GM19328 (cell line): Measurements from ENCODE around the gene ARHGAP8.

Experiments used
- ATAC-seq: cut with Tn5 transposase; IDR thresholded peaks from one replicate; pipeline ENCODE4 v1.9.1; 2021; ENCODE audit warnings: mild to moderate bottlenecking, moderate library complexity; ENCODE audit not compliant: unreplicated experiment

Gene ARHGAP8

DNA sequence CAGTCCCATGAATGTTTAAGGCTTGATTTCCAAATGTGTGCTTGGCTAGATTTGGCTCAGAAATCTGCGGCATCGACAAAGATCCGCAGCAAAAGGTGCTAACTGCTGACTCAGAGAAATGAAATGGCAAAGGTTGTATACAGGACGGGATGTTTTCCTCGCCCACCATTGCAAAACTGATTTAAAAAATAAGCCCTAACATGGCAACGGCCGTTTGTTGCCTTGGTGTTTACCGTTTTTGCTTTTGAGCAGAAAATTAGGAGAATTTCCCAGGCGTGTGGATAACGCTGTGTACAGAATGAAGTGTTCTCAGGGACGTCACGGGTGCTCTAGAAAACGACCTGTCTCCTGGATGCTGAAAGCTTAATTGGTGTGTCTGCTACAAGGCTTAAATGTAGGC, 70.2 kb downstream of the ARHGAP8 start:
- ATAC-seq, result no peak

DNA sequence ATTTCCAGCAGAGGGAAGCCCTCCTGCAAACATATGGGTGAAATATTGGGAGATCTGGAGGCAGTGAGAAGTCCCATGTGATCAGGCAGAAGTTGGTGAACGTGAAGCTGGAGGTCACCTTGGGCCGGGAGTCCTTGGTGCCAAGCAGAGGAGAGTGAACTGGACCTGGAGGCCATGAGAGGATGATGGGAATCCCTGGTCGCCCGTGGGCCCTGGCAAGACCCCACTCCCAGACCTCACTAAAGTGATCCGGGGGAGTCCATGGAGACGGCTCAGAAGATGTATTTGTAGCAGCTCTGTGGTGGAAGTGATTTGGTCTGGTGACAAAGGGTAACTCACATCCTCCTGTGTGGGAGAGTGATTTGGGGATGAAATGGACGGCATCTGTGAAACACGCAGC, 71.0 kb downstream of the ARHGAP8 start:
- no peak for ATAC-seq

DNA sequence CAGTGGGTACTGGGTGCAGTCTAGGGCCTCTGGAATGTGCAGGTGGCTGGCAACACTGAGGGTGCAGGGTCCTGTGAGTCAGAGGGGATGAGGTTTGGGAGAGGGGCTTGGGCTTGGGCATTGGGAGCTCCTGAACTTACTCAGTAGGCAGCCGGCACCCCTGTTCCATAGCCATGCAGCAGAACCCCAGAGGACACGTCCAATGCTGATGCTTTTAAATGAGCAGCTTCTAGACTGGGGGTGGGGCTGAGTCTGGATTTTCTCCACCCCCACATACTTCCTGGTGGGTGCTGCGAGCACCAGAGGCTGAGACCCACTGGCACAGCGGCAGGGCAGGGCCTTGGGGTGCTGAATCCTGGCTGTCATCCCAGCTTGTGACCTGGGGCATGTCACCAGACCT, 71.4 kb downstream of the ARHGAP8 start:
- no peak for ATAC-seq

DNA sequence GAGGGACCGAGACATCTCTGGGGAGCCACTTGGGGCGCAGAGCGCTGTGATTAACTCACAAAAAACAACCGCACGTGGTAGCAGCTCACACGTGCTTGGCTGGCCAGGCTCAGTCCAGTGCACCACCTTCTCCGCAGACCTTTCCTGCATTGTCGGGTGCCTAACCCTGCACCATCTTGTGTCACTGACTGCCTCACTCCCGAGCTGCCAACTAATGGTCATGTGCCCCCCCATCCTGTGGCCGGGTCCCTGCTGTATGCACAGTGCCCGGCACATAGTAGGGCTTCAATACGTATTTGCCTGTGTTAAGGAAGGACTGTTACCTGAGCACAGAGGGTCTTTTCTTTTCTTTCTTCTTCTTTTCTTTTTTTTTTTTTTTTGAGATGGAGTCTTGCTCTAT, 71.9 kb downstream of the ARHGAP8 start:
- no peak for ATAC-seq

DNA sequence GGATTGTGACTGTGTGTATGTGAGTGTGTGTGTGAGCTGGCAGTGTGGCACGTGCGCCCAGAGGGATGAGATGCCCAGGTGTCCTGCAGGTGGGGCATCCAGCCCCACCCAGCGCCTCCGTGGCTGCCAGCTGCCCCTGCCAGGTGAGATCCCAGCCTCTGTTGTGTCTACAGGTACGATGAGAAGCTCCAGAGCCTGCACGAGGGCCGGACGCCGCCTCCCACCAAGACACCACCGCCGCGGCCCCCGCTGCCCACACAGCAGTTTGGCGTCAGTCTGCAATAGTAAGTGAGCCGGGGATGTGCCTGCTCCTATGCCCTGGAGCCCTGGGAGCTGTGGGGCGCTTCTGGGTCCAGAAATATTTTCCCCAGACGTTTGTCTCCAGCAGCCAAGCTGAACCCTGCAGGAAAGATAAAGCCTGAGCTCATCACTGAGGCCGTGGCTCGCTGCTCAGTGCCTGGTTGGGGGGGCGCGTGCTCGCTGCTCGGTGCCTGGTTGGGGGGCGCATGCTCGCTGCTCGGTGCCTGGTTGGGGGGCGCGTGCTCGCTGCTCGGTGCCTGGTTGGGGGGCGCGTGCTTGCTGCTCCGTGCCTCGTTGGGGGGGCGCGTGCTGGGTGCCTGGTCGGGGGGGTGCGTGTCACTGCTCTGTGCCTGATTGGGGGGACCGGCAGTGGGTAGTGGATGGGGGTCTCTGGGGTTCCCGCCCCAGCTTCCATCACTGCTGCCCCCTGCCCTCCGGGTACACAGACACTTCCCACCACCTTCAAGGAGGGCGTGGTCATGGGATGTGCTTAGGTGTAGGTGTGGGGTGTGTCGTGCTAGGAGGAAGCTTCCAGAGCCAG, 73.2 kb downstream of the ARHGAP8 start:
- no peak for ATAC-seq

DNA sequence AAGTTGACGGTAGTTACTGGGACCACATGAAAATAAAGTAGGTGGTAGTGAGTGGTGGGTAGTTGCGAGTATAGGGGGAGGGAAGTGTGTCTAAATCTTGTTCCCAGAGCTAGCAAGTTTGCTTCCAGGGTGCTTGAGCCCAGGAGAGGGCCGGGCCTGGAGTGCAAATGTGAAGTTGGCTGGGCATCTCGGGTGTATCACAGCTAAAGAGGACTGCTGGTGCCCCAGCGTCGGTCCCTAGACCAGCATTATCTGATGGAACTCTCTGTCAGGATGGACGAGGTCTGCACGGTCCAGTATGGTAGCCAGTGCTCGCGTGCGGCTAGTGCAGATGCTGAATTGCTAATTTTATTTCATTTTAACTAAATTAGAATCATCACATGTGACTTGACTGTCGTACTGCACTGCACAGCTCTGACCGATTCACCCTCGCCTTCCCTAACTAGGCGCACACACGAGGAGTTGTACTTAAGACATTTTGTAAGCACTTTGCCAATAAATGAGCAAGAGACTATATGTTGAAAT, 75.4 kb downstream of the ARHGAP8 start:
- no peak for ATAC-seq

DNA sequence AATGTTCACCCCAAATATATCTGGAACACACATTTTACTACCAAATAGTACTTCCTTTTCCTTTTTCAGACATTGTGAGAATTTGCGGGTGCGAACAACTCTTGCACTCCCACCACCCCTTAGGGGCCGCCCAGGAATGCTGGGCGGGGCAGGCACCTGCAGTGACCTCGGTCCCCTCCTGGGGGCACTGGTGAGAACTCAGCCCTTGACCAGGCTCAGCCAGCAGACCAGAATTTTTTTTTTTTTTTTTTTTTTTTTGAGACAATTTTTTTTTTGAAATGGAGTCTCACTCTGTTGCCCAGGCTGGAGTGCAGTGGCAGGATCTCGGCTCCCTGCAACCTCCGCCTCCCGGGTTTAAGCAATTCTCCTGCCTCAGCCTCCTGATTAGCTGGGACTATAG, 75.8 kb downstream of the ARHGAP8 start:
- no peak for ATAC-seq

DNA sequence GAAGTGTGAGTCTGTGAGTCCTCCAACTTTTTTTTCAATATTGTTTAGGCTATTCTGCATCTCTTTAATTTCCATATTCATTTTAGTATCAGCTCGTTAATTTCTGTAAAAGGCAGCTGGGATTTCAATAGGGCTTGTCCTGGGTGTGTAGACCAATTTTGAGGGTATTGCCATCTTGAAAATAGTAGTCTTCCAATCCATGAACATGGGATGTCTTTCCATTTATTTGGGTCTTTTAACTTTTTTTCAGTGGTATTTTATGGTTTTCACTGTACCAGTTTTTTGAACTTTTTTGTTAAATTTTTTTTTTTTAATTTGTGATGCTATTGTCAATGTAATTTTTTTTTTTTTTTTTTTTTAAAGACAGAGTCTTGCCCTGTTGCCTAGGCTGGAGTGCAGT, 79.5 kb downstream of the ARHGAP8 start:
- no peak for ATAC-seq

DNA sequence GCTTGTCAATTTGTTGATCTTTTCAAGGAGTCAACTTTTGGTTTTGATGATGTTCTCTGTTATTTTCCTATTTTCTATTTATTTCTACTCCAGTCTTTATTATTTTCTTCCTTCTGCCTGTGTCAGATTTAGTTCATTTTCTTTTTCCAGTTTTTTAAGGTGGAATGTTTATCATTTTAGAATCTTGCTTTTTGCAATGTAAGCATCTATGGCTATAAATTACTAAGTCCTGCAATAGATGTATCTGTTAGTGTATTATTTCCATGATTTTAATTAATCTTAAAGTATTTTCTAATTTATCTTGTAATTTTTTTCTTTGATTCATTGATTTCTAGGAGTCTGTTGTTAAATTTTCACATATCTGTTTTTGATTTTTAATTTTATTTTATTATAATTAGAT, 81.7 kb downstream of the ARHGAP8 start:
- ATAC-seq, result no peak

DNA sequence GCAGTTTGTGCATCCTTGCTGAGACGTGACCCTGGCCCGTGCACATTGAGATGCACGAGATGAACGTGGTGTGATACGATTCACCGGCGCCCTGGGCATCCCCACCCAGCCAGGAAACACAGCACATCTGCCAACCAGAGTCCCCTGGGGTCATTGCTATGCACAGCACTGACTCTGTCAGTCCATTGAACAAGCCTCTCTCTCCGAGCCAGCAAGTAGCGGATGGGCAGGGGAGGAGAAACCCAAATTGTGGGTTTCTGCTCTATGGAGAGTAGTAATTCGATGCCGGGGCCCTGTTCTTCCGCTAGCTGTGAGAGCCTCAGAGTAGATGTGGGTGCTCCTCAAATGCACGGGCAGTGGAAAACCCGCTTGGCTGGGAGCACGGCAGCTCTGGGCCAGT, 85.1 kb downstream of the ARHGAP8 start:
- no peak for ATAC-seq

DNA sequence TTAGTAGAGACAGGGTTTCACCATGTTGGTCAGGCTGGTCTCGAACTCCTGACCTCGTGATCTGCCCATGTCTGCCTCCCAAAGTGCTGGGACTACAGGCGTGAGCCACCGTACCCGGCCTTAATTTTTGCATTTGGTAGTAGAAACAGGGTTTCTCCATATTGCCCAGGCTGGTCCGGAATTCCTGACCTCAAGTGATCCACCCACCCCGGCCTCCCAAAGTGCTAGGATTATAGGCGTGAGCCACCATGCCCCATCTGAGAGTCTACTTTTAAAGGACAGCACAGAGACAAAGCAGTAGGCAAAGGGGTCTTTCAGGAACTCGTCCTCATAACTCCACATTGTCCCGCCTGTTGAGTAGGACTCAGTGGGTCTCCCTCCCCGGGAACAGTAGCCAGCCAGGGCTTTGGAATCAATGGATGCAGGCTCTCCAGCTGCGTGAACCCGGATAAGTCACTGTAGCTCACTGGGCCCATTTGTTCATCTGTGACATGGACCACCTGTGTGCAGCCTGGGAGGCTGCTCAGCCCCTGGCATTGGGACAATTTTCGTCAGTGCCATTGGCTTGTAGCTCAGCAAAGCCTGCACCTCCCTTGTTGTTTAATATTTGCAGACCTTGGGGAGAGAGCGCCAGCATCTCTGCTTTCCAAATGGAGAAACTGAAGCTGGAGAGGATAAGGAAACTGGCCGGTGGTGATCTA, 86.1 kb downstream of the ARHGAP8 start:
- ATAC-seq, result no peak

DNA sequence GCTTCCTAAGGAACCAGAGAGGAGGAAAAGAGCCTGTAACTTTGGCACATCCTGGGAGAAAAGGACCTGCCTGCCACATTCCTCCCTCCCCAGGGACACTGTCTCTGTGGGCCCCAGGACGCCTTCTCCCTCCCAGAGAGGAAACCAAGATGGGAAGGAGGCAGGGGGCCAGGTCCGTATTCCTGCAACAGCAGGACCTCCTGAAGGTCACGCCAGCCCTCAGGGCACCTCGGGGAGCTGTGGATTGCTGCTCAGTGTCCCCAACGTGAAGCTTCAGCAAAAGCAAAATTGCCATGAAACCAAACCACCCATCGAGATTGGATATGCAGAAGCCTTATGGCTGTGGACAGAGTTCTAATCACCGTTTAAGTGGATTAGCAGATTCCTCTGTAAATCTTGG, 86.7 kb downstream of the ARHGAP8 start:
- ATAC-seq, result no peak

DNA sequence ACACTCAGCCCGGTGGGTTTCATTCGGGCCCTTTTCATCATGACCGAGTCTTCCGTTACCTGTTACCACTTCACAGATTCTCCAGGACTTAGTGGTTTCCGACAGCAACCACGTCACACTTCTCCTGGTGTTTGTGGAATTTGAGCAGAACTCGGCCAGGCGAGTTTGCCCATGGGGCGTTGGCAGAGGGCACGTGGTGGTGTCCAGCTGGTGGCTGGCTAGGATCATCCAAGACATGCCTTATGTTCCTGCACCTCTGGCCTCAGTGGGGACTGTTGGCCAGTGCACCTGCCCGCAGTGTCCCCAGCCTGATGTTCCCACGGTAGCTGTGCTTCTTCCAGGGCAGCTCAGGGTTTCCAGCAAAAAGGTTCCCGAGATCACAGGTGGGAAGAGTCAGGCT, 87.3 kb downstream of the ARHGAP8 start:
- no peak for ATAC-seq

DNA sequence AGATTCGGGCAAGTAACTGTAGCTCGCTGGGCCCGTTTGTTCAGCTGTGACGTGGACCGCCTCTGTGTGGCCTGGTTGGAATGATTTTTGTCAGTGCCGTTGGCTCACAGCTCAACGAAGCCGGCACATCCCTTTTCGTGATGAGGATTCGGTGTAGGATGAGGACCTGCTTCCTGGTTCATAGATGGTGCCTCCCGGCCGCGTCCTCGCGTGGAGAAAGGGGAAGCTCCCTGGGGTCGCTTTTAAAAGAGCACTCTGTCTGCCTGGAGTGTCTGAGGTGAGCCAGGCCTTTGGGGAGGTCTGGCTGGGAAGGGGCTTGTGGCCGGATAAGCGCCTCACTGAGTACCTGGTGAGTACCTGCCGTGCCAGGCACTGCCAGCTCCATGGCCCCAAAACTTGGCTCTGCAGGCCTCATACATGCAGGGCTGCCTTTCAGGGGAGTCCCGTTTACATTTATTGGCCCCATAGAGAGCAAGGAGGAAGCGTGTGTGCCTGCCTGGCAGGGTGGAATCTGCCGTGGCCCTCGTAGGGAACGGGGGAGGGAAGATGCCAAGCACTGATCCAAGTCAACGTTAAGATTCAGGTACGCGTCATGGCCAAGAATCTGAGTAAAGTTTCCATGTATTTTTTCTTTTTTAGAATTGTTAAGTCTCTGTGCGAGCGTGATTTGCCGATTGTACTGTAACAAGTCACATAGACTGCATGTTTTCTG, 88.4 kb downstream of the ARHGAP8 start:
- ATAC-seq, result no peak

DNA sequence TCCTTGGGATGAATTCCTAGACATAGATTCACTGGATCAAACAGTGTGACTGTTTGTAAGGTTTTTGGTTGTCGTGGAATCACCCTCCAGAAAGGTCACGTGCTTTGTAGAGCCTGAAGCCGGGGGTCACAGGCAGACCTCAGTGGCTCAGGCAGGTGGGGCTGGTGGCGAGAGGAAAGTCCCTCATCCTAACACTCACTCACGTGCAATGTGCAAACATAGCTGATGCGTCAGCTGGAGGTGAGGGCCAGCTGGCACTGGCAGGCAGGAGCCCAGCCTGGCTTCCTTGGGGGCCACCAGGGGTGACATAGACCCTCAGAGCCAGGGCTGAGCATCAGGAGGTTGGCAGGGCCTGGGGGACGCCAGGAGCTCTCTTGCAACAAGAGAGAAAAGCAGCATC, 90.0 kb downstream of the ARHGAP8 start:
- no peak for ATAC-seq

DNA sequence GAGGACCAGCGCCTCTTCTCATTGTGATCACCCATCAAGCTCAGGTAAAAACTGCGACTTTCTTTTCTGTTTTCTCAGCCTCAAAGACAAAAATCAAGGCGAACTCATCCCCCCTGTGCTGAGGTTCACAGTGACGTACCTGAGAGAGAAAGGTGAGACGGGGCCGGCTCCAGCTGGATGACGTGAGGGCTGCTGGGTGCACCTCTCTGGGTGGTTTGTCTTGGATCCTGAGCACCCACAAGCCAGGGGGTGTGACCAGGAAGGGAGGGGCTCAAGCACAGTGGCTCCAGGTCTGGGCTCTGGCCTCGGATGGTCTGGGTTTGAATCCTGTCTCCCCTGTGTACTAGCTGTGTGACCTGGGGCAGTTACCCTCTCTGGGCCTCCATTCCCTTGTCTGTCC, 92.8 kb downstream of the ARHGAP8 start:
- ATAC-seq, result no peak

DNA sequence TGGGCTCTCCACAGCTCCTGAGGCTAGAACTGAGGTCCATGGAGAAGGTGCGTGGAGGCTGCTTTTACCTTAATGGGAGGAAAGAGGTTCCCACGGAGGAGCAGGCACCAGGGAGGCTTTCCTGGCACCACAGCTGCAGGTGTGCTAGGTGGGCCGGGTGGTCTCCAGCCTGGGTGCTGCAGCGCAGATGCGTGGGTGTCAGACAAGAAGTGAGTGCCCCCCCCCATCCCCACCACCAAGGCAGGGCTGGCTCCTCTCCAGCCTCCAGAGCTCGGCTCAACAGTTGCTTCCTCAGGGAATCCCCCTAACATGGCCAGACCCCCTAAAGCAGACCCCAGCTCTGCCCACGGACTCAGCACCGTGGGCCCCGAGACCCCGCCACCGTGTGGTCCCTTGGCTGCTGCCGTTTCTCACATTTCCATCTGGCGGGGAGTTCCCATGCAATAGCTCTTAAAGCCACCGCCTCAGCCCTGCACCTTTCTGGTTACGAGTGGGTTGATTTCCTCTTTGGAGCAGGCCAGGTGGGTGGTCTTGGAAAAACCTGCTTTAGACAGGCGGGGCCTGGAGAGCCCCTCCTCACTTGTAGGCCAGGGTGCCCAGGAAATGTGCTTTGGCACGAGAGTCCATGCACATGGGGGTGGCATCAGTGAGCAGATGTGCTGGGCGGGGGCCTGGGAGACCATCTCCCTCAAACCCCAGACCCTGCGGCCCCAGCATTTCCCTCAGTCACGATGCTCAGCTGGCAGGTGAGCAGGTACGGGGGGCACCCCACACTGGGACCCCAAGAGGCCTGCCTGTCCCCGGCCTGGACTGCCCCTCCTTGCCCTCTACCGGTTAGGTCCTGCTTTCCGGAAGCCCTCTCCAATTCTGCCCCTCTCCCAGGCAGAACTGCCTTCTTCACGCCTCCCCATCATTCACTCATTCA, 93.7 kb downstream of the ARHGAP8 start:
- ATAC-seq, result no peak

DNA sequence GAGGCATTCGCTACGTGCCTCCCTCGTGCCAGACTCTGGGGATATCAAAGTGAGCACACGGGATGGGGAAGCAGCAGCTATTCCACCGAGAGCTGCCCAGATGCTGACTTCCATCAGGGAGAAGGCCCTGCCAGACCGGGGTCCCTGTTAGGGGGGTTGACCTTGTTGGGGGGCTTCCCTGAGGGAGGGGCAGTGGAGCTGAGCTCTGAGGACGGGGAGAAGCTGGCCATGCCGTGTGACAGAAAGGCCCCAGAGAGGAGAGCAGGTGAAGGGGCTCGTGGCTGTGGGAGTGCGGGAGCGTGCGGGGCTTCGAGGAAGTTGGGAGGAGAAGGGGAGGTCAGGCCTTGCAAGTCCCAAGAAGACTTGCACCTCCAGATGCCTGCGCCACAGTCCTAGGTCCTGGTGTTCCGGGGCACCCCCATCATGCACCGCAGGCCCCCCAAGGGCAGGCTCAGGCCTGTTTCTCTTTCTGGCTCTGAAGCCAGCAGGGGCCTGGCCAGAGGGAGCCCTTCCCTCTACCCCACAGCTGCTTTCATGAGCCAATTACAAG, 94.4 kb downstream of the ARHGAP8 start:
- no peak for ATAC-seq

DNA sequence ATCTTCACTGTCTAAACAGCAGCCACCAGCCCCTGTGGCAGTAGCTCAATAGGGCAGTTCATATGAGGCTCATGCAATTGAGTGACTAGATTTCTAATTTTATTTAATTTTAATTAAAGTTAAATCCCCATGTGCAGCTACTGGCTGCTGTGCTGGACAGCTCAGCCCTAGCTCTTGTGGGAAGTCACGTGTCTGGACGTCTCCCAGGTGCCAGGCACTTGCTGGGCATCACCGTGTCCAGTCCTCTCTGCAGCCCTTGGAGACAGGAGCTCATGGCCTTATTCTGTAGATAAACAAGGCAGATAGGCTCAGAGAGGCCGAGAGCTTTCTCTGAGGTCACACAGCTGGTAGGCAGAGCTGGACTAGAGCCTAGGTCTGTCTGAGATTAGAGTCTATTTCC, 95.0 kb downstream of the ARHGAP8 start:
- no peak for ATAC-seq

DNA sequence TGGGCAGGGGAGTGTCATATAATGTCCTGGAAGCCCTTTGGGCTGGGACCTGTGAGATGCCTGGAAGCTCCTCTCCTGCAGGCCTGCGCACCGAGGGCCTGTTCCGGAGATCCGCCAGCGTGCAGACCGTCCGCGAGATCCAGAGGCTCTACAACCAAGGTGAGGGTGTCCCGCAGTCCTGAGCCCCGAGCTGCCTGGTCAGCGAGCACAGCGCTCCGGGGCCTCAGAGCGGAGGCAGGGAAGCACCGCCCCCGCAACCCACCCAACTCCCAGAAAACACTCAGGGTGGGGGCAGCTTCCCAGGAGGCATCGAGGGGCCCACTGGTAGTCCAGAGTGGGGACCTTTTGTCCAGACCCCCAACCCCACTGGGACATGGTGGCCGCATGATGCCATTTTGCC, 95.5 kb downstream of the ARHGAP8 start:
- no peak for ATAC-seq
